ENCODE measurements around the gene FERMT3. TPM values are rescaled to one million over a fixed set of nuclear protein-coding genes. Genes with fewer than 3 reads are reported as not detected.

FERMT3 gene
- total and polyA plus RNA-seq, 2 of the 13 experiments (the other 11 are each of a cell fraction or from before 2014, with no cell fraction given) = 0.29 TPM; not detected in 1

DNA sequence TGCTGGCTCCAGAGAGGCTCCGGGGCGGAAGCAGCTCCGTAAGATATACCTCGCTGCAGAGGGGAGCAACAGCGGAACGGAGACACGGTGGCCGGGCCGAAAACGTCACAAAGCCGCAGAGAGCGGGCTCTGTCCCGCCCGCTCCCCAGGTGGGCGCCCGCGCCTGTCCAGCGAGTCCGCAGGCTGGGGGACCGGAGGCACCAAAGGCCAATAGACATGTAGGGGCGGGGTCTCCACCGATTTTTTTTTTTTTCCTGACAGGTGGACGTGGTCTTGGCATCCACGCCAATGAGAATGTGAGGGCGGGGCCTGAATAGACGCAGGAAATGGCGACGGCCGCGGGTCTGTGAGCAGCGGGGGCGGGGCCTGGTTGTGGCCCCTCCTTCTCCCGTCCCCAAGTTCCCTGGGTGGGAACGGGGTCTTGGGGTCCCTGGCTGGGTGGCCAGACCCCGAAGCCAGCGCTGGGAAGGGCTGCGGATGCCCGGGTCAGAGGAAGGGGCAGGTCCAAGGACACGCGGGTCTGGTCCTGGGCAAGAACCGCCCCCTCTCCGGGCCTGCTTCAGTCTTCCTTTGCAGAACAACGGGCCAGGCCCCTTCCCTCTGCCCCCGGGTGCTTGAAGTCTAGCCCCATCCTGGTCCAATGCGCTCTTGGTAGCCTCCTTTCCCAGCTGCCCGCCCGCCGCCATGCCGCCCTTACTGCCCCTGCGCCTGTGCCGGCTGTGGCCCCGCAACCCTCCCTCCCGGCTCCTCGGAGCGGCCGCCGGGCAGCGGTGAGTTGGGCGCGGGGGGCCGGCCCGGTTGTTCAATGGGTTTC, 23.9 kb downstream of the FERMT3 start, which contains the start of gene DNAJC4 (continued):
- TF ChIP-seq, protein P1, sequence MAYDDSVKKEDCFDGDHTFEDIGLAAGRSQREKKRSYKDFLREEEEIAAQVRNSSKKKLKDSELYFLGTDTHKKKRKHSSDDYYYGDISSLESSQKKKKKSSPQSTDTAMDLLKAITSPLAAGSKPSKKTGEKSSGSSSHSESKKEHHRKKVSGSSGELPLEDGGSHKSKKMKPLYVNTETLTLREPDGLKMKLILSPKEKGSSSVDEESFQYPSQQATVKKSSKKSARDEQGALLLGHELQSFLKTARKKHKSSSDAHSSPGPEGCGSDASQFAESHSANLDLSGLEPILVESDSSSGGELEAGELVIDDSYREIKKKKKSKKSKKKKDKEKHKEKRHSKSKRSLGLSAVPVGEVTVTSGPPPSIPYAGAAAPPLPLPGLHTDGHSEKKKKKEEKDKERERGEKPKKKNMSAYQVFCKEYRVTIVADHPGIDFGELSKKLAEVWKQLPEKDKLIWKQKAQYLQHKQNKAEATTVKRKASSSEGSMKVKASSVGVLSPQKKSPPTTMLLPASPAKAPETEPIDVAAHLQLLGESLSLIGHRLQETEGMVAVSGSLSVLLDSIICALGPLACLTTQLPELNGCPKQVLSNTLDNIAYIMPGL (CRISPR knock-in tag; IDR thresholded peaks at IDR 0.05; ENCODE audit: borderline replicate concordance in 1 of 2, low read depth in 1 of 2) = peak in 1 of 2 experiments; percentile 55; a peak in 2 of 4 replicates
- TF ChIP-seq STAT5B (CRISPR knock-in tag; IDR thresholded peaks at IDR 0.05) (no peak), HNF4G (IDR thresholded peaks at IDR 0.05; ENCODE audit: borderline replicate concordance, low read depth, low read length) (no peak), HNF4G (CRISPR knock-in tag; IDR thresholded peaks at IDR 0.05; ENCODE audit: borderline replicate concordance, low read depth) (peak; percentile 18; the same call in 1 of the 2 replicates), ZBTB34 (CRISPR knock-in tag; IDR thresholded peaks at IDR 0.05) (peak; percentile 75; the same call in 1 of the 2 replicates), ZNF788 (CRISPR knock-in tag; IDR thresholded peaks at IDR 0.05; ENCODE audit: borderline replicate concordance) (peak; percentile 18; the same call in 1 of the 2 replicates), BHLHE40 (IDR thresholded peaks at IDR 0.05; ENCODE audit: low read length) (no peak), ZNF816 (CRISPR knock-in tag; IDR thresholded peaks at IDR 0.05; ENCODE audit: borderline replicate concordance) (no peak), ZNF558 (CRISPR knock-in tag; IDR thresholded peaks at IDR 0.05; ENCODE audit: borderline replicate concordance) (peak; percentile 83; the same call in 1 of the 2 replicates), KDM5B (CRISPR knock-in tag; IDR thresholded peaks at IDR 0.05; ENCODE audit: borderline replicate concordance) (peak; percentile 78; the same call in 1 of the 2 replicates), KDM2A (CRISPR knock-in tag; IDR thresholded peaks at IDR 0.05; ENCODE audit: borderline replicate concordance, low read depth) (peak; percentile 92), ZNF557 (CRISPR knock-in tag; IDR thresholded peaks at IDR 0.05) (no peak), PHF8 (CRISPR knock-in tag; IDR thresholded peaks at IDR 0.05) (peak; percentile 87), SP1 (IDR thresholded peaks at IDR 0.05) (no peak), SP1 (CRISPR knock-in tag; IDR thresholded peaks at IDR 0.05) (peak; percentile 64), RBM39 (IDR thresholded peaks at IDR 0.05; ENCODE audit: low read depth, low read length, poor library complexity, severe bottlenecking) (peak; percentile 85), ARHGAP35 (CRISPR knock-in tag; IDR thresholded peaks at IDR 0.05; ENCODE audit: borderline replicate concordance) (0 out of 2 replicates have a peak, but pooled peaks have one; percentile 39), GABPB1 (CRISPR knock-in tag; IDR thresholded peaks at IDR 0.05) (peak; percentile 75), KLF9 (CRISPR knock-in tag; IDR thresholded peaks at IDR 0.05; ENCODE audit: low read depth) (0 out of 2 replicates have a peak, but pooled peaks have one; percentile 10), ZNF672 (CRISPR knock-in tag; IDR thresholded peaks at IDR 0.05) (no peak), ZNF350 (CRISPR knock-in tag; IDR thresholded peaks at IDR 0.05; ENCODE audit: borderline replicate concordance, low read depth) (peak; percentile 67), SOX13 (IDR thresholded peaks at IDR 0.05) (no peak), SOX13 (CRISPR knock-in tag; conservative IDR thresholded peaks at IDR 0.05 in 1 of 2, IDR thresholded peaks at IDR 0.05 in 1 of 2) (peak in 1 of 2 experiments; percentile 13; a peak in 1 of 4 replicates)
- TF ChIP-seq, protein P2, sequence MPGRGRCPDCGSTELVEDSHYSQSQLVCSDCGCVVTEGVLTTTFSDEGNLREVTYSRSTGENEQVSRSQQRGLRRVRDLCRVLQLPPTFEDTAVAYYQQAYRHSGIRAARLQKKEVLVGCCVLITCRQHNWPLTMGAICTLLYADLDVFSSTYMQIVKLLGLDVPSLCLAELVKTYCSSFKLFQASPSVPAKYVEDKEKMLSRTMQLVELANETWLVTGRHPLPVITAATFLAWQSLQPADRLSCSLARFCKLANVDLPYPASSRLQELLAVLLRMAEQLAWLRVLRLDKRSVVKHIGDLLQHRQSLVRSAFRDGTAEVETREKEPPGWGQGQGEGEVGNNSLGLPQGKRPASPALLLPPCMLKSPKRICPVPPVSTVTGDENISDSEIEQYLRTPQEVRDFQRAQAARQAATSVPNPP (CRISPR knock-in tag; IDR thresholded peaks at IDR 0.05) = 0 out of 2 replicates have a peak, but pooled peaks have one; percentile 29
